Endothelial cell (in vitro differentiated cells): ENCODE data around the gene ARRDC5. TPM values are rescaled to one million over a fixed set of nuclear protein-coding genes. Genes with fewer than 3 reads are reported as not detected.
A peak's percentile ranks its signal among the peaks of the same experiment; 100 is the strongest.
"Not testable (repeated sequence)": the region's sequence is repeated elsewhere in the genome, so short reads cannot be mapped to it uniquely, and the experiment has no call there.

Source experiments
- DNase-seq: peaks from one replicate; pipeline ENCODE4 v3.0.0; 2021; ENCODE audit warnings: low spot score
- H3K27ac Mint-ChIP-seq: one replicate; pipeline ENCODE4 v1.8.0; 2021; ENCODE audit warnings: mixed read lengths, inconsistent platforms; ENCODE audit not compliant: unreplicated experiment
- H3K27me3 Mint-ChIP-seq: one replicate; pipeline ENCODE4 v1.8.0; 2021; ENCODE audit warnings: mild to moderate bottlenecking, moderate library complexity, mixed read lengths, inconsistent platforms; ENCODE audit not compliant: unreplicated experiment
- H3K36me3 Mint-ChIP-seq: one replicate; pipeline ENCODE4 v1.8.0; 2021; ENCODE audit warnings: mild to moderate bottlenecking, low read depth, mixed read lengths, inconsistent platforms; ENCODE audit not compliant: unreplicated experiment
- H3K4me1 Mint-ChIP-seq: one replicate; pipeline ENCODE4 v1.8.0; 2021; ENCODE audit warnings: mild to moderate bottlenecking, mixed read lengths, inconsistent platforms; ENCODE audit not compliant: unreplicated experiment
- H3K4me3 Mint-ChIP-seq: one replicate; pipeline ENCODE4 v1.8.0; 2021; ENCODE audit warnings: mild to moderate bottlenecking, mixed read lengths, inconsistent platforms; ENCODE audit not compliant: unreplicated experiment
- H3K9me3 Mint-ChIP-seq: one replicate; pipeline ENCODE4 v1.8.0; 2021; ENCODE audit warnings: mixed read lengths, inconsistent platforms; ENCODE audit not compliant: unreplicated experiment
- CTCF ChIP-seq: fragments of 200-600 bp; sonication (generic); IDR thresholded peaks from one replicate; pipeline ENCODE4 v1.5.0; 2021; ENCODE audit warnings: antibody characterized with exemption; ENCODE audit not compliant: unreplicated experiment
- total RNA-seq: library from RNA; stranded (reverse); fragmentation: NEBNext Ultra II Directional; extraction: Animal tissue kit (Norgen Biotek cat#: 25700); gene quantifications from one replicate; pipeline ENCODE4 v1.2.1, GENCODE V29; 2021; ENCODE audit not compliant: unreplicated experiment

Gene ARRDC5
- total RNA-seq, 1 donor from 2014 or later: not detected

DNA sequence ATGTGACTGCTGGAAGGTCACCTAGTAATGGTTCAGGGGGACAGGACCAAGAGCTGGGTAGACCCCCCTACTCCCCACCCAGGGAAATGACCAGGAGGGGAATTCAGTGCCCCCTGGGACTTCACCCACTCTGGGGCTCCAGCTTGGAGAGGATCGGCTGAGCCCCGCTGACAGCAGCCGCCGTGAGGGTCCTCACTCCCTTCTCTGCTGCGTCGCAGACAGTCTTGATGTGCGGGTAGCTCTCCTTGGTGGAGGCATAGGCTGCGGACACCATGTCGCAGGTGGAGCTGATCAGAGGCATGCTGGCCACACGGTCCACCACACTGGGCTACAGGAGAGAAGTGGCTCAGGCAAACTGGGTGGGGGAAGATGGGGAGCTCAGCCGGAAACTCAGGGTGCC, 43.0 kb downstream of the ARRDC5 start:
- no peak overlapping the region for H3K27ac Mint-ChIP-seq
- no peaks in the 10 kb centered on the region for H3K36me3 Mint-ChIP-seq
- no peak for TF ChIP-seq CTCF
- no peaks in the 10 kb centered on the region for H3K9me3 Mint-ChIP-seq
- H3K27me3 Mint-ChIP-seq: peaks cover 4% of the 10 kb centered on the region
- DNase-seq: no peak
- no peaks in the 10 kb centered on the region for H3K4me1 Mint-ChIP-seq
- no peak overlapping the region for H3K4me3 Mint-ChIP-seq

- H3K36me3 Mint-ChIP-seq: not testable (repeated sequence)
These were observed 46.2 kb downstream of the ARRDC5 start for GRCh38 chr19:4856468-4856867.

DNA sequence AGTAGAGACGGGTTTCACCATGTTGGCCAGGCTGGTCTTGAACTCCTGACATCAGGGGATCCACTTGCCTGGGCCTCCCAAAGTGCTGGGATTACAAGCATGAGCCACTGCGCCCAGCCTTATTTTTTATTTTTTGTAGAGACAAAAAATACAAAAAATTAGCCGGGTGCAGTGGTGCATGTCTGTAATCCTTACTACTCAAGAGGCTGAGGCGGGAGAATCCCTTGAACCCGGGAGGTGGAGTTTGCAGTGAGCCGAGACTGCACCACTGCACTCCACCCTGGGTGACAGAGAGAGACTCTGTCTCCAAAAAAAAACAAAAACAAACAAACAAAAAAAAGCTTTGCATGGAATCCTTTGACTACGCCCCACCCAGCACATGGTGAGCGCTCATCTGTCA, 49.2 kb downstream of the ARRDC5 start:
- not testable (repeated sequence) for H3K27ac Mint-ChIP-seq, H3K4me1 Mint-ChIP-seq, H3K9me3 Mint-ChIP-seq, H3K27me3 Mint-ChIP-seq, H3K4me3 Mint-ChIP-seq, H3K36me3 Mint-ChIP-seq, DNase-seq

More at GRCh38 chr19:4856468-4856867, 46.2 kb downstream of the ARRDC5 start:
- H3K4me1 Mint-ChIP-seq, H3K4me3 Mint-ChIP-seq, H3K27ac Mint-ChIP-seq, H3K27me3 Mint-ChIP-seq, H3K9me3 Mint-ChIP-seq, DNase-seq: not testable (repeated sequence)

DNA sequence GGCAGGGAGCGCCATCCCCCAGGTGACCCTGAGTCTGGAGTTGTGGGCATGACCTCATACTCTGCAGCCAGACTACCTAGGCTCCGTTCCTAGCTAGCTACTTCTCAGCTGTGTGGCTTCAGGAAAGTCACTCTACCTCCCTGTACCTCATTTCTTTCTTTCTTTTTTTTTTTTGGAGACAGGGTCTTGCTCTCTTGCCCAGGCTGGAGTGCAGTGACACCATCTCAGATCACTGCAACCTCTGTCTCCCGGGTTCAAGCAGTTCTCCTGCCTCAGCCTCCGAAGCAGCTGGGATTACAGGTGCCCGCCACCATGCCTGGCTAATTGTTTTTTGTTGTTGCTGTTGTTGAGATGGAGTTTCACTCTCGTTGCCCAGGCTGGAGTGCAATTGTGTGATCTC, 50.2 kb downstream of the ARRDC5 start:
- H3K36me3 Mint-ChIP-seq: peaks cover 7% of the 10 kb centered on the region
- no peaks in the 10 kb centered on the region for H3K27me3 Mint-ChIP-seq
- TF ChIP-seq CTCF: no peak
- no peak for DNase-seq
- no peaks in the 10 kb centered on the region for H3K4me1 Mint-ChIP-seq
- H3K9me3 Mint-ChIP-seq: no peaks in the 10 kb centered on the region
- no peak overlapping the region for H3K27ac Mint-ChIP-seq
- H3K4me3 Mint-ChIP-seq: no peak overlapping the region

GRCh38 chr19:4851551-4852290, 51.0 kb downstream of the ARRDC5 start:
- Mint-ChIP-seq H3K36me3 (peaks cover 7% of the 10 kb centered on the region), H3K9me3 (no peaks in the 10 kb centered on the region), H3K4me3 (no peak overlapping the region), H3K4me1 (no peaks in the 10 kb centered on the region), H3K27me3 (no peaks in the 10 kb centered on the region), H3K27ac (no peak overlapping the region)
- TF ChIP-seq CTCF: peak; percentile 72
- DNase-seq: peak; percentile 84

DNA sequence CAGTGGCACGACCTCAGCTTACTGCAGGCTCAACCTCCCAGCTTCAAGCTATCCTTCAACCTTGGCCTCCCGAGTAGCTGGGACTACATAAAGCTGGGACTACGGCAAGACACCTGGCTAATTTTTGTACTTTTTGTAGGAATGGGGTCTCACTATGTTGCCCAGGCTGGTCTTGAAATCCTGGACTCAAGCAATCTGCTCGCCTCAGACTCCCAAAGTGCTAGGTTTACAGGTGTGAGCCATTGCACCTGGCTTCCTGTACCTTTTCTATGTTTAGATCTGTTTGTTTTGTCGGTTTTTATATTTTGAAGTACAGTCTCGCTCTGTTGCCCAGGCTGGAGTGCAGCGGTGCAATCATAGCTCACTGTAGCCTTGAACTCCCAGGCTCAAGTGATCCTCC, 53.7 kb downstream of the ARRDC5 start:
- Mint-ChIP-seq H3K27me3 (peaks cover 1% of the 10 kb centered on the region), H3K9me3 (no peaks in the 10 kb centered on the region), H3K4me3 (no peak overlapping the region), H3K4me1 (no peaks in the 10 kb centered on the region), H3K36me3 (peaks cover 5% of the 10 kb centered on the region), H3K27ac (no peak overlapping the region)
- no peak for DNase-seq
- TF ChIP-seq CTCF: no peak
